K562 (cell line): ENCODE results near the gene ZKSCAN4. TPM values are rescaled to one million over a fixed set of nuclear protein-coding genes. Genes with fewer than 3 reads are reported as not detected.

Source experiments
- ATAC-seq: fragments of 200-7000 bp; cut with Tn5 transposase; 3 replicates; pipeline ENCODE4 v1.9.1; 2020; ENCODE audit warnings: moderate library complexity
- BruUV-seq: library from RNA; stranded (reverse); fragments of 400-500 nt; replicated peaks from 2 replicates; lab custom pipeline; 2021; lab: Mats Ljungman, UMichigan
- CTCF ChIA-PET: fragments of 300-600 bp; formaldehyde crosslinking; extraction: SDS; loops from one replicate; lab custom pipeline; 2021; ENCODE audit warnings: low intra/inter-chr PET ratio; lab: Yijun Ruan, JAX
- POLR2A ChIA-PET: fragments of 300-600, 350-650 bp; sonication (Branson Sonifier 250); formaldehyde crosslinking; extraction: SDS; loops from one replicate; lab custom pipeline; 2021; ENCODE audit warnings: antibody characterized with exemption, inconsistent platforms; lab: Yijun Ruan, JAX
- DNase-seq, 4 experiments: peaks; one replicate each; pipeline versions ENCODE4 v3.0.0 to v3.0.0-alpha.2; 2011 to 2018; ENCODE audit warnings: low spot score in 3 of 4, mixed read lengths in 3 of 4; ENCODE audit errors: extremely low read depth in 1 of 4
- FAIRE-seq: peaks from 2 replicates; lab custom pipeline; 2011; peaks lifted over from hg19 to GRCh38; lab: Jason Lieb, UNC
- H2AFZ ChIP-seq: 2 replicates; pipeline ENCODE4 v1.6.0; 2011; ENCODE audit warnings: low read depth, low read length, control low read depth, inconsistent platforms
- H3K27ac ChIP-seq: fragments of 200-600 bp; 3 replicates; pipeline ENCODE4 v1.8.0; 2011; ENCODE audit warnings: low read depth, mild to moderate bottlenecking, control low read depth, inconsistent platforms, low read length, moderate library complexity, mixed read lengths; ENCODE audit errors: extremely low read depth
- H3K27me3 ChIP-seq, 2 experiments: fragments of 300-600 bp in 1 of 2; 2 replicates in 1 of 2; 3 replicates in 1 of 2; pipeline versions ENCODE4 v1.6.0 to v1.8.0; 2011; ENCODE audit warnings: inconsistent platforms in 2 of 2, low read length in 2 of 2, mild to moderate bottlenecking in 1 of 2, mixed read lengths in 1 of 2, moderate library complexity in 1 of 2; ENCODE audit not compliant: control insufficient read depth in 2 of 2, insufficient read depth in 2 of 2
- H3K36me3 ChIP-seq: fragments of 300-600 bp; 3 replicates; pipeline ENCODE4 v1.8.0; 2011; ENCODE audit warnings: mild to moderate bottlenecking, low read length, inconsistent platforms; ENCODE audit not compliant: control insufficient read depth, insufficient read depth
- H3K4me1 ChIP-seq, 2 experiments: fragments of 200-600 bp in 1 of 2; replicated peaks in 1 of 2; 2 replicates in 1 of 2; 3 replicates in 1 of 2; pipeline versions ENCODE4 v1.5.1 to v1.8.0; 2011; ENCODE audit warnings: inconsistent platforms in 2 of 2, low read length in 2 of 2, mild to moderate bottlenecking in 1 of 2, mixed read lengths in 1 of 2, moderate library complexity in 1 of 2; ENCODE audit not compliant: control insufficient read depth in 2 of 2, insufficient read depth in 2 of 2
- H3K4me2 ChIP-seq: 2 replicates; pipeline ENCODE4 v1.6.1; 2011; ENCODE audit warnings: low read length, control low read depth, inconsistent platforms, mixed read lengths; ENCODE audit not compliant: insufficient read depth
- H3K4me3 ChIP-seq: fragments of 200-600 bp; sonication (generic), shearing (Covaris generic); 2 replicates; pipeline ENCODE4 v1.5.1; 2016; ENCODE audit warnings: control low read depth, inconsistent platforms
- H3K79me2 ChIP-seq: fragments of 200-600 bp; 3 replicates; pipeline ENCODE4 v1.8.0; 2011; ENCODE audit warnings: low read length, inconsistent platforms; ENCODE audit not compliant: control insufficient read depth, insufficient read depth
- H3K9ac ChIP-seq, 2 experiments: 2 replicates each; pipeline versions ENCODE4 v1.6.0 to v1.6.1; 2011; ENCODE audit warnings: low read depth in 2 of 2, low read length in 2 of 2, control low read depth in 1 of 2, inconsistent platforms in 1 of 2, mild to moderate bottlenecking in 1 of 2, mixed read lengths in 1 of 2; ENCODE audit not compliant: insufficient read depth in 1 of 2
- H3K9me1 ChIP-seq: one replicate; pipeline ENCODE4 v1.6.0; 2011; ENCODE audit warnings: inconsistent platforms, mild to moderate bottlenecking, low read length, moderate library complexity; ENCODE audit not compliant: control insufficient read depth, insufficient read depth
- H3K9me3 ChIP-seq: replicated peaks from 2 replicates; pipeline ENCODE4 v1.5.1; 2011; ENCODE audit warnings: low read depth, low read length, inconsistent platforms; ENCODE audit not compliant: control insufficient read depth, insufficient read depth
- H4K20me1 ChIP-seq: replicated peaks from 2 replicates; pipeline ENCODE4 v1.6.1; 2011; ENCODE audit warnings: low read length, inconsistent platforms, mixed read lengths; ENCODE audit not compliant: control insufficient read depth, insufficient read depth
- SPI1 ChIP-seq: IDR thresholded peaks from 2 replicates; pipeline ENCODE4 v1.6.1; 2011; ENCODE audit warnings: low read depth, low read length, control low read depth, borderline replicate concordance
- ZNF318 ChIP-seq, 2 experiments: fragments of 450-650 bp; IDR thresholded peaks; 2 replicates each; pipeline ENCODE4 v1.6.1; 2016; ENCODE audit warnings: mild to moderate bottlenecking in 2 of 2, borderline replicate concordance in 1 of 2, low read depth in 1 of 2, moderate library complexity in 1 of 2
- WGBS: fragments of 100-300 bp; shearing (Covaris generic); methylation state at CpG from one replicate; pipeline ENCODE4 v1.1.6; 2016; ENCODE audit warnings: low coverage, mixed read lengths; ENCODE audit not compliant: insufficient coverage; ENCODE audit errors: missing lambda C conversion rate; 5-methylcytosine and 5-hydroxymethylcytosine counted together
- in situ Hi-C: fragments of 300-500 bp; cut with MboI; formaldehyde crosslinking; loops from 4 replicates; pipeline ENCODE4 v1.15.0; 2018; ENCODE audit warnings: inconsistent platforms, mixed read lengths
- intact Hi-C: fragments of 100-400 bp; cut with micrococcal nuclease; formaldehyde crosslinking; loops from 2 replicates; pipeline ENCODE4 v1.14.2; 2022
- polyA plus RNA-seq, 8 experiments: library from polyadenylated mRNA; depleted of rRNA in 4 of 8; stranded (reverse) in 5 of 8; unstranded in 3 of 8; fragments of >200 nt; fragmentation: Nextera tagmentation in 2 of 8; fragmentation: Illumina TruSeq in 1 of 8; extraction: Ambion mirVana in 2 of 8; extraction: Trizol in 1 of 8; gene quantifications; 2 replicates each; pipeline versions ENCODE4 v1.2.1 to v1.2.3, GENCODE V29; 2011 to 2014; ENCODE audit warnings: inconsistent platforms in 1 of 8, missing spikeins in 1 of 8
- total RNA-seq, 7 experiments: library from RNA; depleted of rRNA in 6 of 7; stranded (reverse); fragments of >200 nt in 6 of 7; fragmentation: Illumina TruSeq in 2 of 7; extraction: Trizol in 2 of 7; gene quantifications; 2 replicates each; pipeline versions ENCODE4 v1.2.1 to v1.2.3, GENCODE V29; 2011 to 2021; ENCODE audit warnings: low replicate concordance in 1 of 7

The ZKSCAN4 gene
- total and polyA plus RNA-seq, 9 of the 15 experiments (the other 6 are each of a cell fraction or from before 2014, with no cell fraction given): 1.2 to 5.3 (median 4.7) TPM

GRCh38 chr6:28235912-28236452 lies 16.1 kb downstream of the ZKSCAN4 start:
- ChIA-PET POLR2A (interaction anchor here (0.6 to 1.2 kb wide), 2 partner anchors 9 to 95 kb away, joined by 4 to 7 read pairs; partner anchors contain the start of gene ZKSCAN8), CTCF (no interaction called here)
- no peak overlapping the region for H3K9ac ChIP-seq
- FAIRE-seq (no peak), DNase-seq (no peak), ATAC-seq (no peak)
- H3K4me2 ChIP-seq: no peak overlapping the region
- H4K20me1 ChIP-seq: no peaks in the 10 kb centered on the region
- H3K4me1 ChIP-seq: no peaks in the 10 kb centered on the region
- no peaks in the 10 kb centered on the region for H3K9me1 ChIP-seq
- TF ChIP-seq ZNF318 (IDR thresholded peaks at IDR 0.05; ENCODE audit: borderline replicate concordance in 1 of 2, low read depth in 1 of 2): no peak
- peak; percentile 87 for TF ChIP-seq SPI1
- 83% methylated on average over 3 of the region's 3 CpGs for WGBS
- H3K9me3 ChIP-seq: no peaks in the 10 kb centered on the region
- H3K27me3 ChIP-seq: no peaks in the 10 kb centered on the region
- BruUV-seq: no TSS peak
- in situ Hi-C loops (no loop called here), intact Hi-C loops (no loop called here)
- no peak overlapping the region for H3K4me3 ChIP-seq
- no peaks in the 10 kb centered on the region for H3K79me2 ChIP-seq
- peaks cover 39% of the 10 kb centered on the region for H3K36me3 ChIP-seq
- H3K27ac ChIP-seq: no peak overlapping the region
- H2AFZ ChIP-seq: no peak overlapping the region
